HG03045 (cell line): Measurements from ENCODE around the gene DNAJB4.
"Not testable (repeated sequence)": the region's sequence is repeated elsewhere in the genome, so short reads cannot be mapped to it uniquely, and the experiment has no call there.

ENCODE experiments used
- ATAC-seq: cut with Tn5 transposase; IDR thresholded peaks from one replicate; pipeline ENCODE4 v1.9.1; 2021; ENCODE audit warnings: mild to moderate bottlenecking, moderate library complexity; ENCODE audit not compliant: unreplicated experiment

Gene DNAJB4

GRCh38 chr1:78061825-78062523 is 57.2 kb downstream of the DNAJB4 start:
- ATAC-seq, result no peak

DNA sequence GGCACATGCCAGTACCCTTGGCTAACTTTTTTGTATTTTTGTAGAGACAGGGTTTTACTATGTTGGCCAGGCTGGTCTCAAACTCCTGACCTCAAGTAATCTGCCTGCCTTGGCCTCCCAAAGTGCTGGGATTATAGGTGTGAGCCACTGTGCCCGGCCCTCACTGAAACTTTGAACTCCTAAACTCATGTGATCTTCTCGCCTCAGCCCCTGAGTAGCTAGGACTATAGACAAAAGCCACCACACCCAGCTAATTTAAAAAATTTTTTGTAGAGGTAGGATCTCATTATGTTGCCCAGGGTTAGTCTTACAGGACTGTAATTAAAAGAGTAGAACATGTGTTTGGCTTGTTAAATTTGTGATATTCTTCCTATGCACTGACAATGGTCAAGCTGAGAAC is 60.1 kb downstream of the DNAJB4 start:
- ATAC-seq, result not testable (repeated sequence)
